Loucy (cell line): Measurements from ENCODE around the gene ARSA.

ENCODE experiments used
- H2AFZ ChIP-seq: fragments of 200-600 bp; sonication (generic); 2 replicates; pipeline ENCODE4 v1.6.0; 2016; ENCODE audit warnings: antibody characterized with exemption, mild to moderate bottlenecking, low read length, moderate library complexity
- H3F3A ChIP-seq: fragments of 200-600 bp; 2 replicates; pipeline ENCODE4 v1.6.0; 2016; ENCODE audit warnings: antibody characterized with exemption, low read depth, mild to moderate bottlenecking
- H3K27me3 ChIP-seq: fragments of 200-600 bp; sonication (generic); 2 replicates; pipeline ENCODE4 v1.6.1; 2014; ENCODE audit warnings: low read length, mild to moderate bottlenecking; ENCODE audit not compliant: insufficient read depth, poor library complexity, severe bottlenecking
- H3K36me3 ChIP-seq: fragments of 200-600 bp; sonication (generic); 2 replicates; pipeline ENCODE4 v1.6.1; 2016; ENCODE audit warnings: low read length; ENCODE audit not compliant: insufficient read depth
- H3K4me1 ChIP-seq: fragments of 200-600 bp; sonication (generic); 2 replicates; pipeline ENCODE4 v1.5.1; 2014; ENCODE audit warnings: low read length, mild to moderate bottlenecking; ENCODE audit not compliant: insufficient read depth, poor library complexity, severe bottlenecking
- H3K4me2 ChIP-seq: fragments of 200-600 bp; sonication (generic); 2 replicates; pipeline ENCODE4 v1.6.0; 2014; ENCODE audit warnings: antibody characterized with exemption, low read length, low read depth, mild to moderate bottlenecking; ENCODE audit not compliant: poor library complexity, severe bottlenecking
- H3K4me3 ChIP-seq: fragments of 200-600 bp; sonication (generic); 2 replicates; pipeline ENCODE4 v1.5.1; 2014; ENCODE audit warnings: low read length, mild to moderate bottlenecking, mixed read lengths; ENCODE audit not compliant: poor library complexity, severe bottlenecking
- H3K79me2 ChIP-seq: fragments of 200-600 bp; sonication (generic); 2 replicates; pipeline ENCODE4 v1.6.1; 2014; ENCODE audit warnings: low read length; ENCODE audit not compliant: insufficient read depth
- H3K9ac ChIP-seq: fragments of 200-600 bp; sonication (generic); 2 replicates; pipeline ENCODE4 v1.6.0; 2014; ENCODE audit warnings: mild to moderate bottlenecking, low read depth, low read length, moderate library complexity; ENCODE audit not compliant: poor library complexity, severe bottlenecking
- H3K9me2 ChIP-seq: fragments of 200-600 bp; sonication (generic); replicated peaks from 2 replicates; pipeline ENCODE4 v1.6.1; 2016; ENCODE audit warnings: low read depth, low read length, mixed read lengths
- H3K9me3 ChIP-seq: fragments of 200-600 bp; sonication (generic); 2 replicates; pipeline ENCODE4 v1.6.1; 2014; ENCODE audit warnings: mild to moderate bottlenecking, antibody characterized with exemption, low read length, low read depth; ENCODE audit not compliant: insufficient read depth
- H4K20me1 ChIP-seq: fragments of 200-600 bp; sonication (generic); 2 replicates; pipeline ENCODE4 v1.6.0; 2014; ENCODE audit warnings: antibody characterized with exemption, low read length, mild to moderate bottlenecking; ENCODE audit not compliant: insufficient read depth, poor library complexity, severe bottlenecking
- CTCF ChIP-seq: fragments of 200-600 bp; sonication (generic); conservative IDR thresholded peaks from 2 replicates; pipeline ENCODE4 v1.5.1; 2014; ENCODE audit warnings: mild to moderate bottlenecking, antibody characterized with exemption, low read length
- EZH2phosphoT487 ChIP-seq: fragments of 200-600 bp; IDR thresholded peaks from 2 replicates; pipeline ENCODE4 v1.6.1; 2018; ENCODE audit warnings: antibody characterized with exemption, mild to moderate bottlenecking, moderate library complexity, borderline replicate concordance

Gene ARSA

GRCh38 chr22:50635591-50635990 lies 7.6 kb upstream of the ARSA start:
- H3K36me3 ChIP-seq = no peaks in the 10 kb centered on the region
- no peaks in the 10 kb centered on the region for H4K20me1 ChIP-seq
- H3K4me1 ChIP-seq = peaks cover 9% of the 10 kb centered on the region
- H2AFZ ChIP-seq = no peak overlapping the region
- no peak overlapping the region for H3K4me2 ChIP-seq
- H3K4me3 ChIP-seq = no peak overlapping the region
- no peaks in the 10 kb centered on the region for H3K9me3 ChIP-seq
- H3K27me3 ChIP-seq = no peaks in the 10 kb centered on the region
- H3K9me2 ChIP-seq = no peaks in the 10 kb centered on the region
- H3F3A ChIP-seq = no peaks in the 10 kb centered on the region
- TF ChIP-seq CTCF (no peak), EZH2phosphoT487 (no peak)
- H3K79me2 ChIP-seq = no peaks in the 10 kb centered on the region
- no peak overlapping the region for H3K9ac ChIP-seq

- 0 out of 2 replicates have a peak, but pooled peaks cover 2% of the 10 kb centered on the region for H3K79me2 ChIP-seq
- H4K20me1 ChIP-seq = no peaks in the 10 kb centered on the region
- H3K4me2 ChIP-seq = no peak overlapping the region
- no peak overlapping the region for H3K4me3 ChIP-seq
- no peaks in the 10 kb centered on the region for H3K27me3 ChIP-seq
- H3K36me3 ChIP-seq = no peaks in the 10 kb centered on the region
- no peaks in the 10 kb centered on the region for H3K9me2 ChIP-seq
- no peaks in the 10 kb centered on the region for H3F3A ChIP-seq
- H3K9me3 ChIP-seq = no peaks in the 10 kb centered on the region
- peaks cover 20% of the 10 kb centered on the region for H3K4me1 ChIP-seq
- H2AFZ ChIP-seq = no peak overlapping the region
- TF ChIP-seq EZH2phosphoT487 (no peak), CTCF (no peak)
- H3K9ac ChIP-seq = no peak overlapping the region
Observed at GRCh38 chr22:50633771-50634170, 5.8 kb upstream of the ARSA start.

GRCh38 chr22:50633086-50633485 lies 5.1 kb upstream of the ARSA start:
- Histone ChIP-seq H3K4me2 (no peak overlapping the region), H3K36me3 (no peaks in the 10 kb centered on the region), H3K9ac (no peak overlapping the region), H3K79me2 (0 out of 2 replicates have a peak, but pooled peaks cover 7% of the 10 kb centered on the region), H3K27me3 (no peaks in the 10 kb centered on the region), H2AFZ (no peak overlapping the region), H3F3A (no peaks in the 10 kb centered on the region), H4K20me1 (no peaks in the 10 kb centered on the region), H3K4me1 (peaks cover 26% of the 10 kb centered on the region), H3K9me3 (no peaks in the 10 kb centered on the region), H3K9me2 (no peaks in the 10 kb centered on the region), H3K4me3 (no peak overlapping the region)
- no peak for TF ChIP-seq EZH2phosphoT487

GRCh38 chr22:50630376-50630775 lies 2.4 kb upstream of the ARSA start:
- Histone ChIP-seq H3K9me3 (no peaks in the 10 kb centered on the region), H2AFZ (no peak overlapping the region), H3K79me2 (0 out of 2 replicates have a peak, but pooled peaks cover 7% of the 10 kb centered on the region), H3K4me3 (no peak overlapping the region), H4K20me1 (no peaks in the 10 kb centered on the region), H3K4me2 (no peak overlapping the region), H3F3A (no peaks in the 10 kb centered on the region), H3K36me3 (no peaks in the 10 kb centered on the region), H3K27me3 (no peaks in the 10 kb centered on the region), H3K4me1 (peaks cover 26% of the 10 kb centered on the region), H3K9ac (no peak overlapping the region), H3K9me2 (no peaks in the 10 kb centered on the region)
- no peak for TF ChIP-seq EZH2phosphoT487
- TF ChIP-seq CTCF = no peak
